Mesenteric fat pad (tissue), 1 donor: ENCODE results near the gene SH3BP5. TPM values are rescaled to one million over a fixed set of nuclear protein-coding genes. Genes with fewer than 3 reads are reported as not detected.

ENCODE experiments used
- DNase-seq: peaks from one replicate; pipeline ENCODE4 v3.0.0-alpha.2; 2020; ENCODE audit warnings: low spot score
- total RNA-seq: library from RNA; stranded (reverse); fragmentation: NEBNext Ultra II Directional; extraction: Animal tissue kit (Norgen Biotek cat#: 25700); gene quantifications from one replicate; pipeline ENCODE4 v1.2.1, GENCODE V29; 2021
- donor health status: DM: yes; HTN: yes; CAD: no.

Gene SH3BP5
- total RNA-seq, 1 donor from 2014 or later = 108 TPM

DNA sequence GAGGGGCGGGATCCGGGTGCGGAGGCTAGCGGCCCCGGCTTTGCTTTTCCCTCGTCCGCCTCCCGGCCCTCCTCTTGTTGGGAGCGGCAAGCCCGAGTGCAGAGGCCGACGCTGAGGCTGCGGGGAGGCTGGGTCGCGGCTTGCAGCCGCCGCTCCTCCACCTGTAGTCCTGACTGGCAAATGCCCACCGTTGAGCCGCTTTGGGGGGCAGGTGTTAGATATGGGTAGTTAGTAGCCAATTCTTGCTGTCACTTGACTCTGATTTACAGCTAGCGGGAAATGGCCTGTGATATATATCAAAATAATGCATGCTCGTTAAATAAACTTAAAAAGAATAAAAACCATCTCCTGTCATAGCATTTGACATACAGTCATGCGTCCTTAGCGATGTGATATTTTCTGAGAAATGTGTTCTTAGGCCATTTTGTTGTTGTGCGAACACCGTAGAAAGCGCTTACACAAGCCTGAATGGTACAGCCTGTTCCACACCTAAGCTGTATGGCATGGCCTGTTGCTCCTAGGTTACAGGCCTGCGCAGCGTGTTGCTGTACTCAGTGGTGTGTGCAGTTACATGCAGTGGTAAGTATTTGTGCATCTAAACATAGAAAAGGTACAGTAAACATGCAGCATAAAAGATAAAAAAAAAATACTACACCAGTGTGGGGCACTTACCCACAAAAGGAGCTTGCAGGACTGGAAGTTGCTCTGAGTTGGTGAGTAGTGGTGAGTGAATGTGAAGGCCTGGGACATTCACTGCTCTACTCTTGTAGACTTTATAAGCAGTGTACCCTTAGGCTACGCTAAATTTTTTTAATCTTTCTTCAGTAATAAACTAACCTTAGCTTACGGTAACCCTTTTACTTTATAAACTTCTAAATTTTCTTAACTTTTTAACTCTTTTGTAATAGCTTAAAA is 125.5 kb downstream of the SH3BP5 start:
- no peak for DNase-seq

DNA sequence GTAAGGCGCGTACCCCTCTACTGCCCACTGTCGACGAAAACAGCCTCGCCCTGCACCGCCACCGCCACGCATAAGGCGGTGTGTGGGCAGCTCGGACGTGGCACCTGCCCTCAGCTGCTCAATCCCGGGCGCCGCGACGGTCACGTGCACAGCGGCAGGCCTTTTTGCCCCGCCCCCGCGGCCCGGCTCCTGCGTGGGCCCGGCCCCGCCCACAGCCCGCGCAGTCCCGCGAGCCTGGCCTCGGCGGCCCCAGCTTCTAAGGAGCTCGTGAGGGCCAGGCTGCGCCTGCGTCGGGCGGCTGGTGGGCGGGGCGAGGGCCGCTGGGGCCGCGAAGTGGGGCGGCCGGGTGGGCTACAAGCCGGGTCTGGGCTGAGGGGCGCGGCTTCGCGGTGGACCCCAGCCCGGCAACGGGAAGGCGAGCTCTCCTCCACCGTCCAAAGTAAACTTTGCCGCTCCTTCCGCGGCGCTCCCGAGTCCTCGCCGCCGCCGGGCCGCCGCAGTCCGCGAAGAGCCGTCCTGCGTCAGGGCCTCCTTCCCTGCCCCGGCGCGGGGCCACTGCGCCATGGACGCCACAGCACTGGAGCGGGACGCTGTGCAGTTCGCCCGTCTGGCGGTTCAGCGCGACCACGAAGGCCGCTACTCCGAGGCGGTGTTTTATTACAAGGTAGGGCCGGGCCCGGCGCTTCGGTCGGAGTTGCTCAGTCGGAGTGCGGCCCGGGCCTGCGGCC is 126.3 kb downstream of the SH3BP5 start, which contains the start of gene CAPN7:
TSS of gene CAPN7 (plus strand) at position 313 of the 728 bp plus-strand sequence. CDS start at position 563, 250 bp downstream.
- DNase-seq = peak; percentile 98

DNA sequence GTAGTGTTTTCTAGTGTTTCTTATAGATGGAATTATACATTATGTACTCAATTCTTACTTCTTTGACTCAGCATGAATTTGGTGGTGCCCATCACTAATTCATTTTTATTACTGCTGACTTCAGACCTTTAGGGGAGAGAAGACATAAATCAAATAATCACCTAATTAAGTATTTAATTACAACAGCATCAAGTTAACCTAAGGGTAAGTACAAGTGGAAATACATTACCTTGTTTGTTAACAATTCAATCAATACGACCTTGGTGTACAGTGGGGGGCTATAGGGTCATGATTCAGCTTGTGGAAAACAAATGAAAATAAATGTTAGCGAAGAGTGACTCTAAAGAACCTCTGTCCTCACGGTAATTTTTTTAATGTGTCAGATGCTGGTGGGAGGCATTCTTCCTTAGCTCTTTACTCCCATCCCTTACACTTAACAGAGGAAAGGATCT is 126.9 kb downstream of the SH3BP5 start:
- DNase-seq = no peak

Other genes starting within 250 kb of the SH3BP5 start
- gene RBSN, start 233.4 kb downstream of the SH3BP5 start, total RNA-seq = 26.0 TPM
- 41.3 TPM for gene CAPN7, start 126.3 kb downstream of the SH3BP5 start, total RNA-seq
- 12.1 TPM for gene METTL6, start 95.0 kb upstream of the SH3BP5 start, total RNA-seq
- gene EAF1, start 95.0 kb upstream of the SH3BP5 start, total RNA-seq = 18.9 TPM
- 0.74 TPM for gene COLQ, start 189.1 kb upstream of the SH3BP5 start, total RNA-seq